Activated T-helper 1 cell treated with anti-CD3 and anti-CD28 coated beads, Interleukin-2, amount 50 U/mL, for 16 hours (primary cell): ENCODE data around the gene PARK7.
A peak's percentile ranks its signal among the peaks of the same experiment; 100 is the strongest.
"Not testable (repeated sequence)": the region's sequence is repeated elsewhere in the genome, so short reads cannot be mapped to it uniquely, and the experiment has no call there.

ENCODE experiments used
- DNase-seq, 2 donors: peaks; one replicate each; pipeline ENCODE4 v3.0.0-alpha.2; 2020; ENCODE audit warnings: low read depth in 1 of 2, low spot score in 1 of 2

The PARK7 gene

GRCh38 chr1:7943251-7943650, 18.3 kb upstream of the PARK7 start:
- no peak for DNase-seq

GRCh38 chr1:7948960-7949359, 12.6 kb upstream of the PARK7 start:
- DNase-seq = peak in 1 of 2 donors; percentile 7

DNA sequence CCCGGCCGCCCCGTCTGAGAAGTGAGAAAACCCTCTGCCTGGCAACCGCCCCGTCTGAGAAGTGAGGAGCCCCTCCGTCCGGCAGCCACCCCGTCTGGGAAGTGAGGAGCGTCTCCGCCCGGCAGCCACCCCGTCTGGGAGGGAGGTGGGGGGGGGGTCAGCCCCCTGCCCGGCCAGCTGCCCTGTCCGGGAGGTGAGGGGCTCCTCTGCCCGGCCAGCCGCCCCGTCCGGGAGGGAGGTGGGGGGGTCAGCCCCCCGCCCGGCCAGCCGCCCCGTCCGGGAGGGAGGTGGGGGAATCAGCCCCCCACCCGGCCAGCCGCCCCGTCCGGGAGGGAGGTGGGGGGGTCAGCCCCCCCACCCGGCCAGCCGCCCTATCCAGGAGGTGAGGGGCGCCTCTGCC, 8.7 kb upstream of the PARK7 start:
- DNase-seq = not testable (repeated sequence)

DNA sequence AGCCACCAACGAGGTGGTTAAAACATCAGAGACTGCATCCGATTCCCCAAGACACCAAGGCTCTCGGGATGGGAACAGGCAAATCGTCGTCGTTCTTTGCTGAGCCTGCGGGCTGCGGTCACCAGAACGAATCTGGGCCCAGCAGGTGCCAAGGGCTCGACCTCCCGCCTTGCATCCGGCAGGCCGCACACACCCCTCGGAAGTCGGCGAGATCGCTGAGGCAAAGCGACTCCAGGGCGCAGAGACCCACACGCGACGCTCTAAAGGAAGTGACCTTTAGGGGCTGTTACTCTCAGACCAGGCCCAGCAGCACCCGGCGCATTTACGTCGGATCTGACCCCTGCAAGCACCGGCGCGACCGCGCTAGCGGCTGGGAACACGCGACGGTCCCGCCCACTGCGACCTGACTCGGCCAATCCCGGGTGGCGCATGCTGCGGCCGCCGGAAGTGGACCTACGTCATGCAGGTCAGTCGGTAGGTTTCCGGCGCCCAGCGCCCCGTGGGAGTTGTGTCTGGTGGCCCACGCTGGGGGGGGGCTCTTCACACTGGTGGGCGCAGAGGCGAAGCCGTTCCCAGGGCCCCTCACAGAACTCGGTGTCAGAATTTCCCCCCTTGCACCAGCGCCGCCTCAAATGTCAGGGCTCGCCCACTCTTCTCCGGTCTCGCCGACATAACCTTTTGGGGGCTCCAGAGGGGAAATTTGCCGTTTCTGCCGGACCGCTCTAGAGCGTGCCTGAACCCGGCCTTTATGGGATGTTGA, 7.5 kb upstream of the PARK7 start:
- peak; percentile 49 to 70 for DNase-seq

DNA sequence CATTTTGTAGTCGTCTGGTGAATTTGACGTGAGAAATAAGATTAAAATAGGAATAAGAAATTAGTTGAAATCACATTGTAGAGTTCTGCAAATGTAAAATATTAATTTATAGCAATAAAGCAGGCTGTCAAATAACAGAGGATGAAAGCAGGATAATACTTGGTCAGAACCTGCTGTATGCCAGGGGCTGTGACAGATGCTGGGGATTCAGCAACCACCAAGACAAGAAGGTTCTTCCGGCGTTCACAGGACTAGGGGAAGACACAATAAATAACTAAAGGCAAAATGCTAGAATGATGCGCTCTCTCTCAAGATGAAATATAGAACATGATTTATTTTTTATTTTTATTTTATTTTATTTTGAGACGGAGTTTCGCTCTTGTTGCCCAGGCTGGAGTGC, 6.8 kb upstream of the PARK7 start:
- DNase-seq = no peak

GRCh38 chr1:7956218-7957032, 5.1 kb upstream of the PARK7 start:
- DNase-seq = no peak

- DNase-seq = no peak
Measured at GRCh38 chr1:7960165-7960564, 1.3 kb upstream of the PARK7 start.

DNA sequence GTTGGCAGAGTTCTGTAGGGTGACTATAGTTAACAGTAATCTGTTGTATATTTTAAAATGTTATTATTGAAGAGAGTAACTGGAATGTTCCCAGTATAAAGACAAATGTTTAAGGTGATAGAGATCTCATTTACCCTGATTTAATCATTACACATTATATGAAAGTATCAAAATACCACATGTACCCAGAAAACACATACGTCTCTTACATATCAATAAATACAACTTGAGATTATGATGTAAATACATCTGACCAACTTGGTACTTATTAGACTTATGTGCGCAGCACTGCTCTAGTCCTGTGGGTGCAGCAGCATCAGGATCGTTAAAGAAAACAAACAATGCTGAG, 670 bp upstream of the PARK7 start:
- DNase-seq = no peak

GRCh38 chr1:7962014-7962335, 464 bp downstream of the PARK7 start:
- no peak for DNase-seq

GRCh38 chr1:7962636-7963377, 1.3 kb downstream of the PARK7 start:
- DNase-seq = no peak

DNA sequence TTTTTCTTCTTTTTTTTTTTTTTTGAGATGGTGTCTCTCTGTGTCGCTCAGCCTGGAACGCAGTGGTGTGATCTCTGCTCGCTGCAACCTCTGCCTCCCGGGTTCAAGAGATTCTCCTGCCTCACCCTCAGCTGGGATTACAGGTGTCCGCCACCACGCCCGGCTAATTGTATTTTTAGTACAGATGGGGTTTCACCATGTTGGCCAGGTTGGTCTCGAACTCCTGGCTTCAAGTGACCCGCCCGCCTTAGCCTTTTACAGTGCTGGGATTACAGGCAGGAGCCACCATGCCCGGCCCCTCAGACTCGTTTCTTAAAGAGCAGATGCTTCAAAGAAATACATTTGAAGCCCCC, 1.8 kb downstream of the PARK7 start:
- DNase-seq = not testable (repeated sequence)

GRCh38 chr1:7963841-7964240, 2.3 kb downstream of the PARK7 start:
- not testable (repeated sequence) for DNase-seq

DNA sequence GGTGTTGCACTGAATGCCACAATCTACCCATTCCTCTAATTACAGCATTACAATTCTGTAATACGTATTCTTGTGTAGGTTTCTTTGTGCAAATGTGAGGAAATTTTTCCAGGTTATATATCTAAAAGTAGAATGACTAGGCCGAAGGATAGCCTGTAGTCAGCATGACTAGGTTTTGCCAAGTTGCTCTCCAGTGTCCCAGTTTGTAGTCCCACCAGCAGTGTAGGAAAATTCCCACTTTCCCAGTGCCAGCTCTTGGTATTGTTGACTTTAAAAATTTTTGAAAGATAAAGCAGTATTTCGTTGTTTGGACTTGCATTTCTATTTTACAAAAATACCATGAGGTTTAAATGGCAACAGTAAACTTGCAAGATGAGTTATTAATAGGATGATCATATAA, 3.0 kb downstream of the PARK7 start:
- no peak for DNase-seq

DNA sequence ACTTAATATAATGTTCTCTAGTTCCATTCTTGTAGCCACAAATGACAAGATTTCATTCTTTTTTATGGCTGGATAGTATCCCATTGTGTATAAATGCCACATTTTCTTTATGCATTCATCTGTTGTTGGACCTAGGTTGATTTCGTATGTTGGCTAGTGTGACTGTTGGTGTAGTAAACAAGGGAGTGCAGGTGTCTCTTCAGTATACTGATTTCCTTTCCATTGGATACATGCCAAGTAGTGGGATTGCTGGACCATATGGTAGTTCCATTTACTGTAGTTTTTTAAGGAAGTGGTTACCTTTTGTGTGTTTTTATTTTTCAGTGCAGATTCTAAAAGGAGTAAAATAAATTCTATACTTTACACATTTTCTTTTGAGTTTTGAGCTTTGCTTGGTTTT, 5.7 kb downstream of the PARK7 start:
- DNase-seq = no peak

- DNase-seq = no peak
Measured at GRCh38 chr1:7967651-7968050, 6.1 kb downstream of the PARK7 start.

- DNase-seq = no peak
Measured at GRCh38 chr1:7970246-7970645, 8.7 kb downstream of the PARK7 start.

DNA sequence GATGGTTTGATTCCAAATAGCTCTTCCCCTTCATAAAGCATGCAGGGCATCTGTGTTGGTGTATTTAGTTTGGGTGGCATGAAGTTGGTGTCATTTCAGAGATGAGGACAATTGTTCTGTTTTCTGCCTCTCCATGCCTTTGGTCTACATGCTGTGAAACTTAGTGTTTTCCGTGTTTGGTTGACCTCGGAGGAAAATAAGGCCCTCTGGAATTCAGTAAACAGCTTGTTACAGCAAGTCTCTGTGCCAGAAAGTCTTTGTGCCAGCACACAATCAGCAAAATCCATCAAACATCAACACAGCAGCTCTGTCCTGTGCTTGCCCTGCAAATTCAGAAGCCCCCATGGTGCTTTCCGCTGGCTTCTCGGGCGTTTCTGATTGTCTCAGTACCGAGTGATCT, 9.5 kb downstream of the PARK7 start:
- DNase-seq = no peak

- DNase-seq = no peak
Measured at GRCh38 chr1:7972285-7972684, 10.8 kb downstream of the PARK7 start.

DNA sequence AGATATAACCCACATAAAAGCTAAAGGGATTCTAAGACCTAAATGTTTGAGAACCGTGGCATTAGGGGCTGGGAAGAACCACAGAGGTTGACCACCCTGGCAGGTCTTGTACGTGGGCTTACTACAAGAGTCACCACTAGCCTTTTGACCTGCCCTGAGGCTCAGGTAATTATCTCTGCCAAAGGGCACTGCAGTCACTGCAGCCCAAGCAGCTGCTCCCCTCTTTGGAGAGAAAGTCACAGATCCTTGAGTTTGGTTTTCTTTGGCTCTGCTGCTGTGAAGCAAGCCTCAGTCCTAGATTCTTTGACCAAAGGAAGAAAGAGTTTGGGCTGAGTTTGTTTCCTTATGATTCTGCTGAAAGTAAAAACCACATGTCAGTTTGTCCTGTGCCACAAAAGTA, 11.6 kb downstream of the PARK7 start:
- no peak for DNase-seq

DNA sequence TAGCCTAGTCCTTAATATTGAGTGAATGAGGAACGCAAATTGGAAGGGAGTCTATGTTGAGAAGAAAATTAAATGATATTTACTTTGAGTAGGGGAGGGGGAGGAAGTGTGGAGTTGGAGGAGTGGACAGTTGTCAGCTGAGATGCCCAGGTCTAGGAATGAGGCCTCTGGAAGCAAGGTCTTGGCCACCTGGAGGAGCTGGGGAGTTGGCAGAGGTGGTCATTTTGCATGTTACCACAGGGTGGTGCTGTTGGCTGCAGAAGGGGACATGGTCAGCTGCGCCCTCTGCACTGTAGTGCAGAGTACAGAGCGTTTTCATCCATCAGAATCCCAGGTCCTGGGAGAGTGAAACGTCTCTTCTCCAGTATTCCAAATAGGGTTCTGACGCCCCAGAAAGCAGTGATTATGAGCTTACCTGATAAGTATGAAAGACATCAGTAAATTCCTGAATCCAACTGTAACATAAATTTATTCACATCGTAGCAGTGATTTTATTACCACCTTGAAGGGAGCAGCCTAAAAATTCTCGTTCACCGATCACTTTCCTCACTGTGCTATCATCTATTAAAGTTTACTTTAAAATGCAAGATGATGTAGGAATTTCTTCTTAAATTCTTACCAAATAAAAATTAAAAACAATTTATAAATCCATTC, 13.8 kb downstream of the PARK7 start:
- no peak for DNase-seq

GRCh38 chr1:7980984-7981383, 19.5 kb downstream of the PARK7 start:
- DNase-seq = no peak
